Dedifferentiated amniotic fluid mesenchymal stem cell (primary cell): ENCODE measurements around the gene GLT8D2.
"Not testable (repeated sequence)": the region's sequence is repeated elsewhere in the genome, so short reads cannot be mapped to it uniquely, and the experiment has no call there.

Experiments used
- DNase-seq: peaks from one replicate; pipeline ENCODE4 v3.0.0-alpha.2; 2016; ENCODE audit errors: extremely low spot score

The GLT8D2 gene

GRCh38 chr12:104050436-104050835, 449 bp upstream of the GLT8D2 start:
- no peak for DNase-seq

GRCh38 chr12:104049278-104049902, 597 bp downstream of the GLT8D2 start:
- peak; percentile 51 for DNase-seq

- DNase-seq, result no peak
Measured at GRCh38 chr12:104048811-104049210, 1.2 kb downstream of the GLT8D2 start.

- no peak for DNase-seq
Measured at GRCh38 chr12:104048162-104048561, 1.8 kb downstream of the GLT8D2 start.

- DNase-seq, result no peak
Measured at GRCh38 chr12:104046306-104046705, 3.7 kb downstream of the GLT8D2 start.

- DNase-seq, result no peak
Measured at GRCh38 chr12:104044158-104044557, 5.8 kb downstream of the GLT8D2 start.

GRCh38 chr12:104042580-104042979, 7.4 kb downstream of the GLT8D2 start:
- DNase-seq, result no peak

GRCh38 chr12:104039769-104040168, 10.2 kb downstream of the GLT8D2 start:
- DNase-seq, result not testable (repeated sequence)

- not testable (repeated sequence) for DNase-seq
Measured at GRCh38 chr12:104036143-104036542, 13.8 kb downstream of the GLT8D2 start.

GRCh38 chr12:104030596-104030995, 19.4 kb downstream of the GLT8D2 start:
- DNase-seq, result not testable (repeated sequence)

- no peak for DNase-seq
Measured at GRCh38 chr12:104026841-104027599, 23.0 kb downstream of the GLT8D2 start.

GRCh38 chr12:104025771-104026170, 24.2 kb downstream of the GLT8D2 start:
- DNase-seq, result no peak

- DNase-seq, result no peak
Measured at GRCh38 chr12:104024348-104024747, 25.6 kb downstream of the GLT8D2 start.

GRCh38 chr12:104023710-104024109, 26.3 kb downstream of the GLT8D2 start:
- DNase-seq, result no peak

- no peak for DNase-seq
Measured at GRCh38 chr12:104022786-104023185, 27.2 kb downstream of the GLT8D2 start.

GRCh38 chr12:104021862-104022261, 28.1 kb downstream of the GLT8D2 start:
- DNase-seq, result not testable (repeated sequence)

- no peak for DNase-seq
Measured at GRCh38 chr12:104012331-104012730, 37.7 kb downstream of the GLT8D2 start.

GRCh38 chr12:104011253-104011652, 38.7 kb downstream of the GLT8D2 start:
- DNase-seq, result peak; percentile 89

- DNase-seq, result no peak
Measured at GRCh38 chr12:104010606-104011169, 39.3 kb downstream of the GLT8D2 start.

- no peak for DNase-seq
Measured at GRCh38 chr12:104010121-104010520, 39.9 kb downstream of the GLT8D2 start.

- DNase-seq, result peak; percentile 61
Measured at GRCh38 chr12:104006929-104007328, 43.1 kb downstream of the GLT8D2 start.

GRCh38 chr12:104003596-104003995, 46.4 kb downstream of the GLT8D2 start:
- DNase-seq, result no peak

- DNase-seq, result no peak
Measured at GRCh38 chr12:104002686-104003085, 47.3 kb downstream of the GLT8D2 start.
